Mesodermal cell (in vitro differentiated cells): Measurements from ENCODE around the gene TNKS2. TPM values are rescaled to one million over a fixed set of nuclear protein-coding genes. Genes with fewer than 3 reads are reported as not detected.
A peak's percentile ranks its signal among the peaks of the same experiment; 100 is the strongest.
"Not testable (repeated sequence)": the region's sequence is repeated elsewhere in the genome, so short reads cannot be mapped to it uniquely, and the experiment has no call there.

ENCODE experiments used
- H3K27ac ChIP-seq: 2 replicates; pipeline ENCODE4 v1.7.0; 2013; ENCODE audit warnings: mild to moderate bottlenecking, low read depth, low read length, moderate library complexity; ENCODE audit not compliant: severe bottlenecking
- H3K36me3 ChIP-seq: 2 replicates; pipeline ENCODE4 v1.7.1; 2013; ENCODE audit warnings: mild to moderate bottlenecking, low read length, moderate library complexity; ENCODE audit not compliant: control insufficient read depth, insufficient read depth
- H3K4me1 ChIP-seq: one replicate; pipeline ENCODE4 v1.7.1; 2013; ENCODE audit warnings: mild to moderate bottlenecking, low read length; ENCODE audit not compliant: insufficient read depth, control insufficient read depth, poor library complexity, severe bottlenecking
- H3K4me3 ChIP-seq: 2 replicates; pipeline ENCODE4 v1.7.0; 2013; ENCODE audit warnings: low read length, control low read depth, mild to moderate bottlenecking; ENCODE audit not compliant: insufficient read depth, poor library complexity, severe bottlenecking; ENCODE audit errors: extremely low read depth
- H3K9me3 ChIP-seq: 2 replicates; pipeline ENCODE4 v1.7.1; 2013; ENCODE audit warnings: mild to moderate bottlenecking, low read length, moderate library complexity; ENCODE audit not compliant: control insufficient read depth
- WGBS, 2 experiments: methylation state at CpG; one replicate each; pipeline ENCODE4 v1.1.5; 2013; ENCODE audit warnings: missing lambda C conversion rate in 2 of 2; ENCODE audit not compliant: insufficient coverage in 2 of 2; 5-methylcytosine and 5-hydroxymethylcytosine counted together
- polyA plus RNA-seq, 2 experiments: library from polyadenylated mRNA; stranded (reverse); fragments of 50-300 nt; gene quantifications; one replicate each; pipeline ENCODE4 v1.2.3, GENCODE V29; 2013

Gene TNKS2
- 44.0 TPM for polyA plus RNA-seq (2013, experiment 1 of 2)
- 42.7 TPM for polyA plus RNA-seq (2013, experiment 2 of 2)

DNA sequence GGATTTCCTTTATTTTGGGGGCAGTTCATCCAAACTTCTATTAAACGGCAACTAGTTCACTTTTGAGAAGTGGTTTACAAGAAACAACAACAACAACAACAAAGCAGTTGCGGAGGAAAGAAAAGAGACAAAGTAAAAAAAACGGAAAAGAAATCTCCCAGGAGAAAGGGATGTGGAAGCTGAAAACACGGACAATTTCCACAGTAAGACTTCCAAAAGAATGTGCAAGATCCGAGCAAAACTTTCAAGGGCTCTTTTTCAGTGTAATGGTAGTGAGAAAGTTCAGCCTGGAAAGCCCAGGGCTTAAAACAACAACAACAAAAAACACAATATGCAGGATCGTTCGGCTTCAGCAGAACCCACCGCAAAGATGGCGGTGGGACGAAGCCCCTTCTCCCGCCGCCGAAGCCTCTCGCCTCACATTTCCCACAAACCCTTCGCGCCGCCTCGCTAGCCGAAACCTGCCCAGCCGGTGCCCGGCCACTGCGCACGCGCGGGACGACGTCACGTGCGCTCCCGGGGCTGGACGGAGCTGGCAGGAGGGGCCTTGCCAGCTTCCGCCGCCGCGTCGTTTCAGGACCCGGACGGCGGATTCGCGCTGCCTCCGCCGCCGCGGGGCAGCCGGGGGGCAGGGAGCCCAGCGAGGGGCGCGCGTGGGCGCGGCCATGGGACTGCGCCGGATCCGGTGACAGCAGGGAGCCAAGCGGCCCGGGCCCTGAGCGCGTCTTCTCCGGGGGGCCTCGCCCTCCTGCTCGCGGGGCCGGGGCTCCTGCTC, at the start of gene TNKS2:
TNKS2 (plus strand) TSS at position 553 of the 775 bp plus-strand sequence. CDS start 265 bp downstream, outside the sequence.
- Histone ChIP-seq H3K27ac (peak within 1 kb of the TSS; percentile 94), H3K9me3 (no peaks in the 10 kb centered on the region), H3K36me3 (peaks cover 19% of the 10 kb centered on the region), H3K4me1 (no peaks in the 10 kb centered on the region), H3K4me3 (peak within 1 kb of the TSS; percentile 97)
- WGBS, 2 experiments, result 0 to 1% methylated on average over 43 to 59 of the region's 64 CpGs

DNA sequence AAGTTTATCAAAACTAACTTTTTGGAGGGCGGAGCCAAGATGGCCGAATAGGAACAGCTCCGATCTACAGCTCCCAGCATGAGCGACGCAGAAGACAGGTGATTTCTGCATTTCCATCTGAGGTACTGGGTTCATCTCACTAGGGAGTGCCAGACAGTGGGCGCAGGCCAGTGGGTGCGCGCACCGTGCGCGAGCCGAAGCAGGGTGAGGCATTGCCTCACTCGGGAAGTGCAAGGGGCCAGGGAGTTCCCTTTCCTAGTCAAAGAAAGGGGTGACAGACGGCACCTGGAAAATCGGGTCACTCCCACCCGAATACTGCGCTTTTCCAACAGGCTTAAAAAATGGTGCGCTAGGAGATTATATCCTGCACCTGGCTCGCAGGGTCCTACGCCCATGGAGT, 48.6 kb upstream of the TNKS2 start:
- not testable (repeated sequence) for H3K27ac ChIP-seq, H3K4me1 ChIP-seq
- 83 to 91% methylated on average over 2 to 6 of the region's 20 CpGs for WGBS, 2 experiments

DNA sequence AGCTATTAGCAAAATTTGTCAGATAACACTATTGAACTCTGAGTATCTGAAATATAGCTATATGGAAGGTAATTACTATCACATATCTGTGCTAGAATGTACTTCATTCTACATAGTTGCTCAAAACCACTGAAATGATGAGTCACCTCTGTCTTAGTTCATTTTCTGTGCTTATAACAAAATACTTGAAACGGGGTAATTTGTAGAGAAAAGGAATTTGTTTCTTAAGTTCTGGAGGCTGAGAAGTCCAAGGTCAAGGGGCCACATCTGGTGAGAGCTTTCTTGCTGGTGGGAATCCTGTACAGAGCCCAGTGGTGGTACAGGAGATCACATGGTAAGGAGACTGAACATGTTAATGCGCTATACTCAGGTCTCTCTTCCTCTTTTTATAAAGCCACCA, 41.9 kb upstream of the TNKS2 start:
- Histone ChIP-seq H3K9me3 (no peaks in the 10 kb centered on the region), H3K36me3 (no peaks in the 10 kb centered on the region), H3K4me3 (no peak overlapping the region), H3K4me1 (no peaks in the 10 kb centered on the region), H3K27ac (no peak overlapping the region)
- 92% methylated on average over 2 of the region's 2 CpGs; no CpG with 5 or more reads in 1 of the 2 experiments for WGBS, 2 experiments

More for the DNA sequence above, 48.6 kb upstream of the TNKS2 start:
- H3K36me3 ChIP-seq, H3K9me3 ChIP-seq, H3K4me3 ChIP-seq: not testable (repeated sequence)

DNA sequence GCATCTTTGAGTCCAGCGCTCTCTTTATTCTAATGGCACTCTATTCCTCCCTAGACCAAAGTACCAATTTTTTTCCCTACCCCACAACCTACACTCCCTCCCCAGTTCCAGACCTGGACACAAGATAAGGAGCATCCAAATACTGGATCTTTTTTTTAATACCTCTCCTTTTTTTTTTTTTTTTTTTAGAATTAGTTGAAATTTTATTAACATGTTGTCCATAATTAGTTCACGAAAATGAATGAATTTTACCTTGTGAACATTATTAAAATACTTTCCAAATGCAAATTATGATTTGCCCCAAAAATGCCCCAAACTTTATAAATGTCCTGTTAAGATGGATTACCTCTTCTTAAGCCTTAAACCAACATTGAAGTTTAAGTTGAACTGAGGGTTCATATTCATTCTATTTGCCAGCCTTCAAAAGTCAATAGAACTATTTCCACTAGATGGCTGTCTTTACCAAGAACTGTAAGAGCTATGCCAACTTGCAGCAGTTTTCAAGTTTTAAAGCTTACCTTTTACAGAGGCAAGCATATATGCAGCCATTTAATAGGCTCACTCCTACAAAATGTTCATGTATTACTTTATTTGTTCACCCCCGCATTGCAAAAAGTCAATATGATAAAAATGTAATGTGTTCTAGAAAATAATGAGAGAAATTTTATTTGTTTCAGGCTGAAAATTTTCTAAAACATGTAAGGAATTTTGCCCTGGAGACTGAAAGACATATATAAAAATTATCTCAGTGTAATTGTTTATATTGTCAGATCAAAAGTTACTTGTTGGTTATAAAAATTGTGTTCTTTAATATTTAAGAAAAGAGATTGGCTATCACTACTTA, 39.7 kb upstream of the TNKS2 start:
- no peak overlapping the region for H3K27ac ChIP-seq
- no peaks in the 10 kb centered on the region for H3K36me3 ChIP-seq
- no peak overlapping the region for H3K4me3 ChIP-seq
- H3K9me3 ChIP-seq, result peaks cover 3% of the 10 kb centered on the region
- H3K4me1 ChIP-seq, result no peaks in the 10 kb centered on the region
- 89 to 90% methylated on average over 1 of the region's 3 CpGs for WGBS, 2 experiments

DNA sequence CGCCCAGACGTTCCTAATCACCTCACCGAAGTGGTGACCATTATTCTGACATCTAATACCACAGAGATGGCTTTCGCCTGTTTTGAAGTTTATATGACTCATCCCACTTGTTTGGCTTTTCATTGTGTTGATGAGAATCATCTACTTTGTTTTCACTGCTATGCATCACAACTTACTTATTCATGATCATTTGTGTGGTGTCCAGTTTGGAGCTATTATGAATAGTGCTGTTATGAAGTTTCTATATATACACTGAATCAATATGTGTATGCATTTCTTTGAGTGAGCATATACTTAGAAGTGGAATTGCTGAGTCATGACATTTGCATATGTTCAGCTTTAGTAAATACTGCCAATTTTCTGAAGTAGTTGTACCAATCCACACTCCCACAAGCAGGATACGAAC, 38.6 kb upstream of the TNKS2 start:
- Histone ChIP-seq H3K4me3 (no peak overlapping the region), H3K27ac (no peak overlapping the region)
- WGBS, 2 experiments, result 100% methylated on average over 1 of the region's 5 CpGs; no CpG with 5 or more reads in 1 of the 2 experiments

DNA sequence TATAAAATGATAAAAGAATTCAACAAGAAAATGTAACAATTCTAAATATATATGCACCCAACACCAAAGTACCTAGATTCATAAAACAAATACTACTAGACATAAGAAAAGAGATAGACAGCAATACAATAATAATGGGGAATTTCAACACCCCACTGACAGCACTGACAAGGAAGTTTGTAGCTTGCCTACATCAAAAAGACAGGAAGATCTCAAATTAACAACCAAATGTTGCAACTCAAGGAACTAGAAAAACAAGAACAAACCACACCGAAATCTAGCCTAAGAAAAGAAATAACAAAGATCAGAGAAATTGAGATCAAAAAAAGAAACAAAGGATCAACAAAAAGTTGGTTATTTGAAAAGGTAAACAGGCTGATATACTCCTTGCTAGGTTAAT, 36.5 kb upstream of the TNKS2 start:
- Histone ChIP-seq H3K9me3 (peaks cover 3% of the 10 kb centered on the region), H3K4me3 (no peak overlapping the region), H3K4me1 (no peaks in the 10 kb centered on the region), H3K27ac (no peak overlapping the region), H3K36me3 (no peaks in the 10 kb centered on the region)
- no CpG with 5 or more reads among the region's 1 CpG for WGBS, 2 experiments

More for the DNA sequence above, 38.6 kb upstream of the TNKS2 start:
- Histone ChIP-seq H3K9me3 (peaks cover 3% of the 10 kb centered on the region), H3K36me3 (no peaks in the 10 kb centered on the region), H3K4me1 (no peaks in the 10 kb centered on the region)

DNA sequence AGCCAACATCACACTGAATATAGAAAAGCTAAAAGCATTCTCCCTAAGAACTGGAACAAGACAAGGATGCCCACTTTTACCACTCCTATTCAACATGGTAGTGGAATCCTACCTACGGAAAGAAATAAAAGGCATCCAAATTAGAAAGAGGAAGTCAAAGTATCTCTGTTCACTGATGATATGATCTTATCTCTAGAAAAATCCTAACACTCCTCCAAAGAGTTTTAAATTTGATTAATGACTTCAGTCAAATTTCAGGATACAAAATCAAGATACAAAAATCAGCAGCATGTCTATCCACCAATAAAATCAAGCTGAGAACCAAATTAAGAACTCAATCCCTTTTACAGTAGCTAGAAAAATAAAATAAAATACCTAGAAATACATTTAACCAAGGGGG, 35.3 kb upstream of the TNKS2 start:
- WGBS, 2 experiments, result no CpG with 5 or more reads among the region's 1 CpG
- H3K36me3 ChIP-seq, result no peaks in the 10 kb centered on the region
- no peaks in the 10 kb centered on the region for H3K4me1 ChIP-seq
- peaks cover 3% of the 10 kb centered on the region for H3K9me3 ChIP-seq
- H3K4me3 ChIP-seq, result no peak overlapping the region
- H3K27ac ChIP-seq, result no peak overlapping the region

DNA sequence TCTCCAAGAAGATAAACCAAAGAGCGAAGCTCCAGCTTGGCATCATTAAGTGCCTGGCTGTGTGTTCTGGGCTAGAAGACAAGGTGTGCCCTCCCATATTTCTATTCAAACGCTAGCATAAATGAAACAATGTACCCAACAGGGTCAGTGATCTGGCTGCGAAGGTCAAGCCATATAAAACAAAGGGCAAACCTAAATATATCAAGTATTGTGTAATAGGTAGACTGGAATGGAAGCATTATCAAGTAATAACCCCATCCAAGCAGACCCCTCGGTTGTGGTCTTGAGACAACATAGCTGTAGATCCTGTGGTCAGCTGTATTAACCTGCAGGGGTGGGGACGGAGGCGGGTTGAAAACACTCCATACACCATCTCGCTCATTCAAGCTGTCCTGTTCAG, 31.6 kb upstream of the TNKS2 start:
- Histone ChIP-seq H3K36me3 (no peaks in the 10 kb centered on the region), H3K27ac (no peak overlapping the region), H3K4me1 (no peaks in the 10 kb centered on the region), H3K9me3 (peaks cover 3% of the 10 kb centered on the region), H3K4me3 (no peak overlapping the region)
- 92 to 98% methylated on average over 2 to 4 of the region's 7 CpGs for WGBS, 2 experiments

DNA sequence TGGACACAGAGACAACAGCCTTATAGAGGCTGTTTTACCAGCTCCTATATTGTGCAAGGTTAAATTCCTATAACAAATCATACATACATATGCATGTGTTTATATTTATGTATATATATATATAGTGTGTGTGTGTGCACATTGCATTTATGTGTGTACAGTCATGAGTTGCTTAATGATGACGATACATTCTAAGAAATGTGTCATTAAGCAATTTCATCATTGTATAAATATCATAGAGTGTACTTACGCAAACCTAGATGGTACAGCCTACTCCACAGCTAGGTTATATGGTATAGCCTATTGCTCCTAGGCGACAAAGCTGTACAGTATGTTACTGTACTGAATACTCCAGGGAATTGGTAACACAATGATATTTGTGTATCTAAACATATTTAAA, 30.1 kb upstream of the TNKS2 start:
- WGBS, 2 experiments, result no CpG with 5 or more reads among the region's 3 CpGs
- Histone ChIP-seq H3K4me1 (no peaks in the 10 kb centered on the region), H3K9me3 (no peaks in the 10 kb centered on the region), H3K36me3 (no peaks in the 10 kb centered on the region), H3K27ac (no peak overlapping the region), H3K4me3 (no peak overlapping the region)

DNA sequence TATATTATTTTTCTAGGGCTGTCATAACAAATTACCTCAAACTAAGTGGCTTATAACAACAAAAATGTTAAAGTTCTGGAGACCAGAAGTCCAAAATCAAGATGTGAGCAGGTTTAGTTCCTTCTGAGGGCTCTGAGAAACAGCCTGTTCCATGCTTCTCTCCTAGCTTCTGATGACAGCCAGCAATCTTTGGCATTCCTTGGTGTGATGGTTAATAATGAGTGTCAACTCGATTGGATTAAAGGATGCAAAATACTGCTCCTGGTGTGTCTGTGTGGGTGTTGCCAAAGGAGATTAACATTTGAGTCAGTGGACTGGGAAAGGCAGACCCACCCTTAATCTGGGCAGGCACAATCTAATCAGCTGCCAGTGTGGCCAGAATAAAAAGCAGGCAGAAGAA, 26.3 kb upstream of the TNKS2 start:
- H3K9me3 ChIP-seq, result no peaks in the 10 kb centered on the region
- WGBS, 2 experiments, result 40 to 80% methylated on average over 1 of the region's 1 CpG
- H3K4me1 ChIP-seq, result no peaks in the 10 kb centered on the region

More for the DNA sequence above, 26.3 kb upstream of the TNKS2 start:
- Histone ChIP-seq H3K27ac (no peak overlapping the region), H3K36me3 (no peaks in the 10 kb centered on the region), H3K4me3 (no peak overlapping the region)
